Bronchial epithelial cell (primary cell): ENCODE measurements around the gene PUM1. TPM values are rescaled to one million over a fixed set of nuclear protein-coding genes. Genes with fewer than 3 reads are reported as not detected.
"Not testable (repeated sequence)": the region's sequence is repeated elsewhere in the genome, so short reads cannot be mapped to it uniquely, and the experiment has no call there.

Source experiments
- DNase-seq: peaks from one replicate; pipeline ENCODE4 v3.0.0-alpha.2; 2010; ENCODE audit warnings: low read depth
- FAIRE-seq: peaks from 2 replicates; lab custom pipeline; 2011; peaks lifted over from hg19 to GRCh38; lab: Jason Lieb, UNC
- H3K27me3 ChIP-seq: 2 replicates; pipeline ENCODE4 v1.5.1; 2011; ENCODE audit warnings: low read length; ENCODE audit not compliant: control insufficient read depth, insufficient read depth
- H3K36me3 ChIP-seq: 2 replicates; pipeline ENCODE4 v1.5.1; 2011; ENCODE audit warnings: low read length; ENCODE audit not compliant: control insufficient read depth, insufficient read depth
- H3K4me3 ChIP-seq: 2 replicates; pipeline ENCODE4 v1.5.1; 2011; ENCODE audit warnings: mild to moderate bottlenecking, low read depth, low read length, control low read depth
- CTCF ChIP-seq: IDR thresholded peaks from 2 replicates; pipeline ENCODE4 v1.5.1; 2011; ENCODE audit warnings: mild to moderate bottlenecking, moderate library complexity, low read length, control low read depth, inconsistent platforms; ENCODE audit not compliant: insufficient read depth, severe bottlenecking
- total RNA-seq: library from RNA; depleted of rRNA; stranded (reverse); fragments of >200 nt; gene quantifications from 2 replicates; pipeline ENCODE4 v1.2.1, GENCODE V29; 2014

The PUM1 gene
- total RNA-seq, 1 donor from 2014 or later = 38.7 TPM

- Histone ChIP-seq H3K36me3 (peaks cover 11% of the 10 kb centered on the region), H3K27me3 (no peaks in the 10 kb centered on the region), H3K4me3 (no peak overlapping the region)
- no peak for FAIRE-seq
- no peak for TF ChIP-seq CTCF
- DNase-seq = no peak
These were observed 88.0 kb downstream of the PUM1 start for GRCh38 chr1:30977511-30977910.

GRCh38 chr1:30977105-30977504 lies 88.4 kb downstream of the PUM1 start:
- no peak overlapping the region for H3K4me3 ChIP-seq
- no peaks in the 10 kb centered on the region for H3K27me3 ChIP-seq
- no peak for FAIRE-seq
- peaks cover 11% of the 10 kb centered on the region for H3K36me3 ChIP-seq
- peak; percentile 12 for DNase-seq
- peak; percentile 21 for TF ChIP-seq CTCF

DNA sequence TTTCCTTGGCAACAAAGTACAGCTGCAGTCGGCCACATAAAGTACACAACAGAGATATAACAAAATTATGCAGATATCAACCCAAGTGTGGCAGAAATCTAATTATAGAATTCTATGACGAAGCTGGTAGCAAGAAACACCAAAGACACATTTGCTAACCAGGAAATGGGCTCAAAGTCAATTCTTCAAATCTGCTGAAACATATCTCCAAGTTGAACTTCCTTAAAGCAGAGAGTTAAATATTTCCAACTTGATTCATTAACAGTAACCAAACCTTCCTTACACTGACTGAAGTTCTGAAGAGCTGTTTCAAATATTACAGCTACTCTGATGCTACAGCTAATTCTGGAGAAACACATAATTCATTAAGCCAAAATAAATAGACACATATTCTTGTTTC lies 89.4 kb downstream of the PUM1 start:
- peak; percentile 25 for DNase-seq
- Histone ChIP-seq H3K36me3 (peaks cover 12% of the 10 kb centered on the region), H3K4me3 (no peak overlapping the region), H3K27me3 (no peaks in the 10 kb centered on the region)
- FAIRE-seq = no peak
- TF ChIP-seq CTCF = no peak

DNA sequence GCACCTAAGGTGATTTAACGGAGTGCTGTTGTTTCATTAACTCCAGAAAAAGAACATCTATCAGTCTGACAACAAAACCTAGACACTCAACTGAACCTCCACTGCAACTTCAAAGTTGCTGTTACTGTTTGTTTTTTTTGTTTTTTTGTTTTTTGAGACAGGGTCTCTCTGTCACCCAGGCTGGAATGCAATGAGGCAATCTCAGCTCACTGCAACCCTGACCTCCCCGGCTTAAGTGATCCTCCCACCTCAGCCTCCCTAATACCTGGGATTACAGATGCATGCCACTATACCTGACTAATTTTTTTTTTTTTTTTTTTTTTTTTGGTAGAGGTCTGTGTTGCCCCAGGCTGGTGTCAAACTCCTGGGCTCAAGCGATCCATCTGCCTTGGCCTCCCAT lies 90.3 kb downstream of the PUM1 start:
- peaks cover 12% of the 10 kb centered on the region for H3K36me3 ChIP-seq
- TF ChIP-seq CTCF = no peak
- DNase-seq (no peak), FAIRE-seq (no peak)
- H3K27me3 ChIP-seq = no peaks in the 10 kb centered on the region
- H3K4me3 ChIP-seq = no peak overlapping the region

DNA sequence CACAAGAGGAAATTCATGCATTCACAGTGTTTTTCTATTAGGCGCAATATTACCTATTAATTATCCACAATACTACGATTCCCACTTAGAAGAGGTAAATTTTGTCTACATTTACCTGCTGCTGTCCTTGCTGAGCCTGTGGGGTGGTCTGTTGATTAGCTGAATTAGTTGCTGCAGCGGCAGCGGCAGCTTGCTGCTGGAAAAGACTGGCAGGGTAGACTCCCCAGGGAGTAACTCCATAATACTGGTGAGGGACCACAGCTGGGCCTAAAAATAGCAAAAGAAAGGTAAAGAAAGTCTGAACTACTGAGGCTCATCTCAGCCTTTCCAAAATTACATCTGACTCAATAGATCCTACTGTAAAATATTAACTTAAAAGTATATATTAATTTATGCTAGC lies 91.0 kb downstream of the PUM1 start:
- no peaks in the 10 kb centered on the region for H3K27me3 ChIP-seq
- no peak for TF ChIP-seq CTCF
- H3K4me3 ChIP-seq = no peak overlapping the region
- FAIRE-seq = no peak
- no peak for DNase-seq
- H3K36me3 ChIP-seq = peaks cover 9% of the 10 kb centered on the region

- FAIRE-seq, H3K27me3 ChIP-seq, H3K4me3 ChIP-seq, DNase-seq: not testable (repeated sequence)
- H3K36me3 ChIP-seq = peaks cover 11% of the 10 kb centered on the region
These were observed 93.2 kb downstream of the PUM1 start for GRCh38 chr1:30972349-30972748.
